ENCODE data around the gene RDX. TPM values are rescaled to one million over a fixed set of nuclear protein-coding genes. Genes with fewer than 3 reads are reported as not detected.
"Not testable (repeated sequence)": the region's sequence is repeated elsewhere in the genome, so short reads cannot be mapped to it uniquely, and the experiment has no call there.

RDX gene
- polyA plus RNA-seq, 4 donors, result 1.6 to 60.6 (median 6.7) TPM

DNA sequence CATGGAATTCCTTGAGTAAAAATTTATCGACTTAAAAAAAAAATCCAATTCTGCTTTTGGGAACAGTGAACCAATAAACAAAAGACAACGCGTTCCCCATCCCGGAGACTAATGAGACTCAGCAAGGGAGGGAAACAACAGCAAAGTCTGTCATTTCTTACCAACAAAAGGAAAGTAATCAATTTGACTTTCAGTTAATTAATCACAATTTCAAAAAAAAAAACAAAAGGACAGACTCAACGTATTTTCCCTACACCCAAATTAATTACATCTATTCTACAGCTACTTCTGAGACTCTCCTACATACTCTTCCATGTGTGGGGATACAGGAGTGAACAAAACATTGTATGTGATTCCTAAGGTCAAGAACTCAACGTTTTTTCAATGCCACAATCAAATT is 1.9 kb downstream of the RDX start:
- Histone ChIP-seq H3K27me3 (ENCODE audit: control insufficient read depth in 3 of 3, insufficient read depth in 3 of 3, low read length in 3 of 3) (peaks cover 0 to 6% (median 2%) of the 10 kb centered on the region in 3 donors), H3K4me3 (ENCODE audit: low read depth in 1 of 3, low read length in 3 of 3) (no peak overlapping the region), H3K27ac (ENCODE audit: low read depth in 1 of 3, low read length in 2 of 3) (no peak overlapping the region), H3K9me3 (ENCODE audit: control insufficient read depth in 2 of 2, insufficient read depth in 1 of 2, low read depth in 1 of 2, low read length in 1 of 2) (no peaks in the 10 kb centered on the region), H3K4me1 (ENCODE audit: control insufficient read depth in 3 of 3, insufficient read depth in 2 of 3, low read depth in 1 of 3, low read length in 2 of 3) (peaks cover 0 to 14% (median 0%) of the 10 kb centered on the region in 3 donors), H3K36me3 (ENCODE audit: control insufficient read depth in 3 of 3, insufficient read depth in 2 of 3, low read depth in 1 of 3, low read length in 3 of 3) (peaks cover 0 to 12% (median 0%) of the 10 kb centered on the region in 3 donors)
- WGBS, 3 donors, result 55 to 61% (median 59%) methylated on average over 6 of the region's 6 CpGs
- DNase-seq (no peak), FAIRE-seq (no peak)

DNA sequence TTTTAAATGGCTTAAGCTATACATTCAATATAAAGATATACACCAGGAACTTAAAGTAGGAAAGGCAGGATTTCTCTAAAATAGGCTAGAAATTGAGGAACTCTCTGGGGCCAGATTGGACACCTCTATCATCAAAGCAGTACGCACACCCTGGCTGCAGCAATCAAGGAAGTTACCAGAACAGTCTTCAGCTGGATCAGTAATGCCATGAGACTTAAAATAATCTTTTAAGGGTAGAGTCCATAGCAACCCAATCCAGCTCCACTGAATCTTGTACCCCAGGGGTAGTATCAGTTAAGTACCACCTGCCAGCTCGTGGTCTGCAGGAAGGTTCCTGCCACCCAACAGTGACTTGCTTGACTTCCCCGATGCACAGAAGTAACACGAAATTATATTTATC is 3.0 kb downstream of the RDX start:
- DNase-seq (no peak), FAIRE-seq (no peak)
- Histone ChIP-seq H3K9me3 (ENCODE audit: control insufficient read depth in 2 of 2, insufficient read depth in 1 of 2, low read depth in 1 of 2, low read length in 1 of 2) (no peaks in the 10 kb centered on the region), H3K27me3 (ENCODE audit: control insufficient read depth in 3 of 3, insufficient read depth in 3 of 3, low read length in 3 of 3) (peaks cover 0 to 2% (median under 1%) of the 10 kb centered on the region in 3 donors), H3K4me1 (ENCODE audit: control insufficient read depth in 3 of 3, insufficient read depth in 2 of 3, low read depth in 1 of 3, low read length in 2 of 3) (peaks cover 0 to 14% (median 0%) of the 10 kb centered on the region in 3 donors), H3K36me3 (ENCODE audit: control insufficient read depth in 3 of 3, insufficient read depth in 2 of 3, low read depth in 1 of 3, low read length in 3 of 3) (peaks cover 0 to 13% (median 0%) of the 10 kb centered on the region in 3 donors), H3K4me3 (ENCODE audit: low read depth in 1 of 3, low read length in 3 of 3) (no peak overlapping the region), H3K27ac (ENCODE audit: low read depth in 1 of 3, low read length in 2 of 3) (no peak overlapping the region)
- WGBS, 3 donors, result 49 to 66% (median 66%) methylated on average over 4 of the region's 4 CpGs

DNA sequence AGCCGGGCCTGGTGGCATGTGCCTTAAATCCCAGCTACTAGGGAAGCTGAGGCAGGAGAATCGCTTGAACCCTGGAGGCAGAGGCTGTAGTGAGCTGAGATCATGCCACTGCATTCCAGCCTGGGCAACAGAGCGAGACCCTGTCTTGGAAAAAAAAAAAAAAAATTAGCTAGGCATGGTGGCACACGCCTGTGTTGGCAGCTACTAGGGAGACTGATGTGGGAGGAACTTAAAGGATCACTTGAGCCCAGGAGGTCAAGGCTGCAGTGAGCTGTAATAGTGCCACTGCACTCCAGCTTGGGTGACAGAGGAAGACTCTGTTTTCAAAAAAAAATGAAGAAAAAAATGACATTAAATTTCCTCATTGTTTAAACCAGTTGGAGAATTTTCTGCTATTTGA is 4.3 kb downstream of the RDX start:
- not testable (repeated sequence) for H3K4me1 ChIP-seq (ENCODE audit: control insufficient read depth in 3 of 3, insufficient read depth in 2 of 3, low read depth in 1 of 3, low read length in 2 of 3); FAIRE-seq; H3K9me3 ChIP-seq (ENCODE audit: control insufficient read depth in 2 of 2, insufficient read depth in 1 of 2, low read depth in 1 of 2, low read length in 1 of 2); H3K27me3 ChIP-seq (ENCODE audit: control insufficient read depth in 3 of 3, insufficient read depth in 3 of 3, low read length in 3 of 3); DNase-seq; H3K27ac ChIP-seq (ENCODE audit: low read depth in 1 of 3, low read length in 2 of 3); H3K4me3 ChIP-seq (ENCODE audit: low read depth in 1 of 3, low read length in 3 of 3)
- H3K36me3 ChIP-seq (ENCODE audit: control insufficient read depth in 3 of 3, insufficient read depth in 2 of 3, low read depth in 1 of 3, low read length in 3 of 3), result peaks cover 0 to 13% (median 0%) of the 10 kb centered on the region in 3 donors
- WGBS, 3 donors, result 88 to 92% (median 88%) methylated on average over 4 of the region's 4 CpGs

DNA sequence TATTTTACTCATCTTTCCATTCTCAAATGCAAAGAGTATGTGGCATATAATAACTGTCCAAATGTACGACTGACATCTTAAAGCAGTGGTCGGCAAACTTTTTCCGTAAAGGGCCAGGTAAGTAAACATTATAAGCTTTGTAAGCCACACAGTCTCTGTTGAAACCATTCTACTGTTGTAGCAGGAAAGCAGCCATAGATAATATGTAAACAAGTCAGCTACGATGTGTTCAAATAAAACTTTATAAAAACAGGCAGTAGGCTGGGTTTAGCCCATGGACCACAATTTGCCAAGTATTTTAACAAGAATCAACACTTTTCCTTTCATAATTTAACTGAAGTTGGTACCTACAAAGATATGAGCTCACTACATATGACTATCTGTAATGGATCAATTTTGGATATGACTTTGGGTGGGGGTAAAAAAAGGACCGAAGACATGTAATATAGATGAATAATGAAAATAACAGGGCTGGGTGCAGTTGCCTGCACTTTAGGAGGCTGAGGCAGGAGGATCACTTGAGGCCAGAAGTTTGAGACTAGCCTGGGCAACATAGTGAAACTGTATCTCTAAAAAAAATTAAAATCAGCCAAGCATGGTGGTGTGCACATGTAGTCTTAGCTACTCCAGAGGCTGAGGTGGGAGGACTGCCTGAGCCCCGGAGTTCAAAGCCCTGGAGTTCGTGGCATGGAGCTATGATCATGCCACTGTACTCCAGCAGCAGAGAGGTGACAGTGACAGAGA is 5.7 kb downstream of the RDX start:
- peaks cover 0 to 13% (median 0%) of the 10 kb centered on the region in 3 donors for H3K36me3 ChIP-seq (ENCODE audit: control insufficient read depth in 3 of 3, insufficient read depth in 2 of 3, low read depth in 1 of 3, low read length in 3 of 3)
- no peak for DNase-seq
- no peaks in the 10 kb centered on the region for H3K9me3 ChIP-seq (ENCODE audit: control insufficient read depth in 2 of 2, insufficient read depth in 1 of 2, low read depth in 1 of 2, low read length in 1 of 2)
- 92 to 95% (median 94%) methylated on average over 7 of the region's 7 CpGs for WGBS, 3 donors
- peaks cover 0 to 2% (median 0%) of the 10 kb centered on the region in 3 donors for H3K27me3 ChIP-seq (ENCODE audit: control insufficient read depth in 3 of 3, insufficient read depth in 3 of 3, low read length in 3 of 3)
- no peak overlapping the region for H3K27ac ChIP-seq (ENCODE audit: low read depth in 1 of 3, low read length in 2 of 3)
- no peaks in the 10 kb centered on the region for H3K4me1 ChIP-seq (ENCODE audit: control insufficient read depth in 3 of 3, insufficient read depth in 2 of 3, low read depth in 1 of 3, low read length in 2 of 3)
- no peak for FAIRE-seq
- no peak overlapping the region for H3K4me3 ChIP-seq (ENCODE audit: low read depth in 1 of 3, low read length in 3 of 3)

DNA sequence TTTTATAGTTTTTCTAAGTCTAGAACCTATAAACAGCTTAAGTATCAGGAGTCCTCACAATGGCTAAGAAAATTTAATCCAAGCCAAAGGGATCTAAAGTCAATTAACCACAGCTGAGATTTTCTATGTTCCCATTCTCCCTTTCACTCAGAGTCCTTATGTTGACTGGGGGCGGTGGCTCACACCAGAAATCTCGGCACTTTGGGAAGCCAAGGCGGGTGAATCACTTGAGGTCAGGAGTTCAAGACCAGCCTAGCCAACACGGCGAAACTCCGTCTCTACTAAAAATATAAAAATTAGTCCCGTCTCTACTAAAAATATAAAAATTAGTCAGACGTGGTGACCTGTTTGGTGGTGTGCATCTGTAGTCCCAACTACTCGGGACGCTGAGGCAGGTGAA is 6.9 kb downstream of the RDX start:
- H3K27ac ChIP-seq (ENCODE audit: low read depth in 1 of 3, low read length in 2 of 3), result no peak overlapping the region
- H3K9me3 ChIP-seq (ENCODE audit: control insufficient read depth in 2 of 2, insufficient read depth in 1 of 2, low read depth in 1 of 2, low read length in 1 of 2), result no peaks in the 10 kb centered on the region
- H3K4me3 ChIP-seq (ENCODE audit: low read depth in 1 of 3, low read length in 3 of 3), result no peak overlapping the region
- no peaks in the 10 kb centered on the region for H3K4me1 ChIP-seq (ENCODE audit: control insufficient read depth in 3 of 3, insufficient read depth in 2 of 3, low read depth in 1 of 3, low read length in 2 of 3)
- H3K36me3 ChIP-seq (ENCODE audit: control insufficient read depth in 3 of 3, insufficient read depth in 2 of 3, low read depth in 1 of 3, low read length in 3 of 3), result peaks cover 0 to 13% (median 0%) of the 10 kb centered on the region in 3 donors
- FAIRE-seq, result no peak
- no peak for DNase-seq
- 86 to 90% (median 90%) methylated on average over 10 of the region's 10 CpGs for WGBS, 3 donors
- H3K27me3 ChIP-seq (ENCODE audit: control insufficient read depth in 3 of 3, insufficient read depth in 3 of 3, low read length in 3 of 3), result no peaks in the 10 kb centered on the region

DNA sequence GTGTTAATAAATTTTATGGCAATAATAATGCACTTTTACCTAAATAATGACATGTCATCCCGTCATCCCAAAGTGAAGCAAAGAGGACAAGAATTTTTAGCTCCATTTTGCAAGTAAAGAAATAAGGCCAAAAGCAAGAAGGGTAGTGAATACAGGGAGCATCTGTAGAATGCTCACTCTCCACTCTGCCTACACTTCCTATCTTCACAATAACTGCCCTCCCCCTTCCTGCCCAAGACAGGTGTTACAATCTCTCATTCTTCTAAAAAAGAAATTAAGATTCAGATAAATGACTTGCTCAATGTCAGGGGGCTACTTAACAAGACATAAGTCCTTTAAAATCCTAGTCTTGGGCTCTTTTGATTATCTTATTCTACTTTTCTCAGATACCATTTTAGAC is 8.9 kb downstream of the RDX start:
- no peak for FAIRE-seq
- Histone ChIP-seq H3K4me1 (ENCODE audit: control insufficient read depth in 3 of 3, insufficient read depth in 2 of 3, low read depth in 1 of 3, low read length in 2 of 3) (no peaks in the 10 kb centered on the region), H3K27me3 (ENCODE audit: control insufficient read depth in 3 of 3, insufficient read depth in 3 of 3, low read length in 3 of 3) (no peaks in the 10 kb centered on the region), H3K4me3 (ENCODE audit: low read depth in 1 of 3, low read length in 3 of 3) (no peak overlapping the region), H3K9me3 (ENCODE audit: control insufficient read depth in 2 of 2, insufficient read depth in 1 of 2, low read depth in 1 of 2, low read length in 1 of 2) (no peaks in the 10 kb centered on the region), H3K36me3 (ENCODE audit: control insufficient read depth in 3 of 3, insufficient read depth in 2 of 3, low read depth in 1 of 3, low read length in 3 of 3) (peaks cover 0 to 13% (median 0%) of the 10 kb centered on the region in 3 donors), H3K27ac (ENCODE audit: low read depth in 1 of 3, low read length in 2 of 3) (no peak overlapping the region)
- 74 to 87% (median 84%) methylated on average over 1 of the region's 1 CpG for WGBS, 3 donors
- no peak for DNase-seq

DNA sequence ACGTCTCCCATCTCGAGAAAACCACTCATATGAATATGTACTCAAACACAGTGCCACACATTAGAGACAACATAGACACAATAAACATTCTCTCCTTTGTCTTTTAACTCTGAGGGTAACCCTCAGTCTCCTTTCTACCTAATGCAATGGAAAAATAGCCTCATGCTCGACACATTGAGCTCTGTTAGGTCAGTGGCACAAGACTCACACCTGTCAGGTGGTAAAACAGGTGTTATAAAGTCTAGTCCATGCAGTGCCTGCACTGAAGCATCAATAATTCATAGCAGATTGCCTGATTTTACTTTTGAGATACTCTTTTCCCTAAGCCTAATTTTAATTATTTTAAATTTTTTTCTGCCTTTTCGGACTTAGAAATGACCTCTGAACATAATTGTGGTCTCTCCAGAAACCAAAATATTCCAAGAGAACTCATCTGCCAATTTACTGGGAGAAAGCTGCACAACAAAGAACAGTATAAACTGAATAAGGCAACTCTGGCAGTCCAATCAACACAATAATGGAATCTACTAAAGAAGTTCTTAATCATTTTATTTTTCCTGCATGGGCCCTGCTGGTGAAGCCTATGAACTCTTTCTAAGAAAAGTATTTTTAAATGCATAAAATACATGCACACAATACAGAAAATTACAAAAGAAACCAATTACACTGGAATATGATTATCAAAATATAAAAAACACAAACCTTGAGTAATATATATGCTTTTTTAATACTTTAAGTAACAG is 9.9 kb downstream of the RDX start:
- H3K36me3 ChIP-seq (ENCODE audit: control insufficient read depth in 3 of 3, insufficient read depth in 2 of 3, low read depth in 1 of 3, low read length in 3 of 3), result peaks cover 0 to 7% (median 0%) of the 10 kb centered on the region in 3 donors
- no peak for FAIRE-seq
- DNase-seq, result no peak
- H3K4me1 ChIP-seq (ENCODE audit: control insufficient read depth in 3 of 3, insufficient read depth in 2 of 3, low read depth in 1 of 3, low read length in 2 of 3), result no peaks in the 10 kb centered on the region
- no peak overlapping the region for H3K27ac ChIP-seq (ENCODE audit: low read depth in 1 of 3, low read length in 2 of 3)
- H3K4me3 ChIP-seq (ENCODE audit: low read depth in 1 of 3, low read length in 3 of 3), result no peak overlapping the region
- H3K27me3 ChIP-seq (ENCODE audit: control insufficient read depth in 3 of 3, insufficient read depth in 3 of 3, low read length in 3 of 3), result no peaks in the 10 kb centered on the region
- no peaks in the 10 kb centered on the region for H3K9me3 ChIP-seq (ENCODE audit: control insufficient read depth in 2 of 2, insufficient read depth in 1 of 2, low read depth in 1 of 2, low read length in 1 of 2)
- WGBS, 3 donors, result 67 to 71% (median 70%) methylated on average over 4 of the region's 4 CpGs

DNA sequence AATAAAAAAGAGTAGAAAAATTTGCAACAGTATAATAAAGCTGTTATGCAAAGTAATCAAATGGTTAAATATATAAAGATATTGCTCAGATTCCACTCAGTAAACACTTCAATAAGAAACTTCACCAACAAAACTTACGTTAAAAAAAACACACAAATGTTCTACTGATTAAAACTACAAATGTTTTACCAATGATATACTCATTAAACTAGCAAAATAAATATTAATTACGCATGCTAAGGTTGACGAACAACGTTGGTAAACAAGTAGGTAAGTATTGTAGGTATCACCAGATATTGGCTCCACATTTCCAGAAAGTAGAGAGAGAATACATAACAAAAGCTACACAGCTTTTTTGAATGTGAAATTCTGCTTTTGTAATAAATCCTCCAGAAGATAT is 12.6 kb downstream of the RDX start:
- FAIRE-seq (peak; percentile 53), DNase-seq (no peak)
- no peaks in the 10 kb centered on the region for H3K9me3 ChIP-seq (ENCODE audit: control insufficient read depth in 2 of 2, insufficient read depth in 1 of 2, low read depth in 1 of 2, low read length in 1 of 2)
- H3K36me3 ChIP-seq (ENCODE audit: control insufficient read depth in 3 of 3, insufficient read depth in 2 of 3, low read depth in 1 of 3, low read length in 3 of 3), result peaks cover 0 to 2% (median 0%) of the 10 kb centered on the region in 3 donors
- no peaks in the 10 kb centered on the region for H3K4me1 ChIP-seq (ENCODE audit: control insufficient read depth in 3 of 3, insufficient read depth in 2 of 3, low read depth in 1 of 3, low read length in 2 of 3)
- 68 to 84% (median 73%) methylated on average over 4 of the region's 4 CpGs for WGBS, 3 donors
- no peak overlapping the region for H3K4me3 ChIP-seq (ENCODE audit: low read depth in 1 of 3, low read length in 3 of 3)
- no peaks in the 10 kb centered on the region for H3K27me3 ChIP-seq (ENCODE audit: control insufficient read depth in 3 of 3, insufficient read depth in 3 of 3, low read length in 3 of 3)
- no peak overlapping the region for H3K27ac ChIP-seq (ENCODE audit: low read depth in 1 of 3, low read length in 2 of 3)
